SIG-M5 treated with dmso at 0.1 percent for 504 hours (cell line): ENCODE measurements around the gene CACNA1B.
"Not testable (repeated sequence)": the region's sequence is repeated elsewhere in the genome, so short reads cannot be mapped to it uniquely, and the experiment has no call there.

Experiments used
- DNase-seq: peaks from one replicate; lab custom pipeline; 2025; ENCODE audit not compliant: unreplicated experiment; lab: John Stamatoyannopoulos, UW

Gene CACNA1B

GRCh38 chr9:137885121-137885520 is 7.5 kb downstream of the CACNA1B start:
- not testable (repeated sequence) for DNase-seq

DNA sequence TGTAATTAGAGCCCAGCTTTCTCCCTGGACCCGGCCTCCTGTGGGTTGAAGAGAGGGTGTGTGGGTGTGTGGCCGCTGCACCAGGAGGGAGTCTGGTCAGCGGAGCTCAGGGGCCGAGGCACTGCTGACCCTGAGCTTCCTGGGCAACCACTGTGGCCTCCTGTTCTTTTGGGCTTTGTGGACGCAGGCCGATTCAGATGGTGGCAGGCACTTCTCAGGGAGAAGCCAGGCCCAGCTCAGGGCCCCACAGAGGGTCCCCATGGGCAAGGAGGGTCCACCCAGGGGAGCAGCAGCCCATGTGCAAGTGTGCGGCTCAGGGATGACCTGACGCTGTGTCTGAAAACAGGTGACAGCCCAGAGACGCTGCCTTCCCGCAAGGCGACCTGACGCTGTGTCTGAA is 11.0 kb downstream of the CACNA1B start:
- DNase-seq, result not testable (repeated sequence)

- DNase-seq, result not testable (repeated sequence)
These were observed 12.4 kb downstream of the CACNA1B start for GRCh38 chr9:137889966-137890365.

- not testable (repeated sequence) for DNase-seq
These were observed 13.4 kb downstream of the CACNA1B start for GRCh38 chr9:137890768-137891587.

DNA sequence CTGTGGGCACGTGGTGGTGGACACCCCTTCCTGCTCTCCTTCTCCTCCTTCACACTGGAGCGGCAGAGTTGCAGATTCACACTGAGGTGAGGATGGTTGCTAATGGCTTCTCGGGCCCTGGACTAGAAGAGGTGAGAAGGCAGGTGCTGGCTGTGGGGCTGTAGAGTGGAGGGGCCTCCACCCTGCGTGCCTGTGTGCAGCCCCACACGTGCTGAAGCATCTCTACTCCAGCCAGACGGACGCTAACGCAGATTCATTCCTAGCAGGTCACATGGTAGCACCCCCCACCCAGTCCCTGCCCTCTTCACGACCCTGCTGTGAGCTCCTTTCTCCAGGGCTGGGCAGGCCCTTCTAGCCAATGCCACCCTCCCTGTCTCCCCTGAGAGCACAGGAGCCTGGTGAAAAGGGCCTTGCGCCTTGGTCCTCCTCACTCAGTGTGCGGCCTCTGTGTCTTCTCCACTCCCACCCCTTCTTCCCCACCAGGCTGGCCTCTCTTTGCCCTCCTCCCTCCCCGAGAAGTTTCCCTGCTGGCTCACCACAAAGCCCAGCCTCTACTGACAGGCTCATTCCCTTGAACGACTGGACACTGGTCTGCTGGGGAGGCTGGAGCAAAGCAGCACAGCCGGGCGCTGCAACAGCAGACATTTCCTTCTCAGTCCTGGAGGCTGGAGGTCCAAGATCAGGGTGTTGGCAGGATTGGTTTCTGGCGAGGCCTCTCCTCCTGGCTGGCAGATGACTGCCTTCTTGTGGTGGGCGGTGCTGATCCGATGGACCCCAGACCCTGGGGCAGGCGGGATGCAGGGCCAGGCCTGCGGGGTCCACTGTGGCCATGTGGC is 14.2 kb downstream of the CACNA1B start:
- no peak for DNase-seq

DNA sequence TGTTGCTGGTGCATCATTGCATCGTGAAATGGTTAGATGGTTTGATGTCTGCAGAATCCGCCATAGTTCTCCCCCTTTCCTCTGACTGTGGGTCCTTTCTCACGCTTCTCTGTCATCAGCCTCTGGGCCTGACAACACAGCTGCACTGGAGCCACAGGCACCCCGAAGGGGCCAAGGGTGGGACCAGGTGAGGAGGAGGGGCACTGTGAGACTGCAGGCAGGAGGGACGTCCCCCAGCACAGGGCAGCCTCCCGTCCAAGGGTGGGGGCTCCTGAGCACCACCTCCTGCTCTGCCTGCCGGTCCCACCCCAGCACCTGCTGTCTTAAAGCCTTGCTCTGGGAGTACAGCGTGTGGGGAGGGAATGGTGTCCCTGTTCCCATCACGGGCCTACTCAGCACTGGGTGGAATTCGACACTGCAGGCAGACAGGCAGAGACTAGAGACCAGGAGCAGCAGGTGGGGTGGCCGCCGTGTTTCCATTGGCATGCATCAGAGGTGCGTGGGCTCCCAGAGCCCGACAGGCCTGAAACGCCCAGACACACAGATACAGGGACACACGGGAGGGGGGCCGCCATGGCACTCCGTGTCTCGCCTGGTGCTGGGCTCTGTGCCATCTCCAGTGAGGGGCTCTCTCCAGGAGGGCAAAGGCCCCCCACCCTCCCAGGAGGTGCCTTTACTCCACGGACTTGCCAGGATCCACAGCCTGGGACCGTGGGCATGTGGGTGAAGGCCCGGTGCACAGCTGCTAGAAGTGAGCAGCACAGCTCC is 15.0 kb downstream of the CACNA1B start:
- no peak for DNase-seq

DNA sequence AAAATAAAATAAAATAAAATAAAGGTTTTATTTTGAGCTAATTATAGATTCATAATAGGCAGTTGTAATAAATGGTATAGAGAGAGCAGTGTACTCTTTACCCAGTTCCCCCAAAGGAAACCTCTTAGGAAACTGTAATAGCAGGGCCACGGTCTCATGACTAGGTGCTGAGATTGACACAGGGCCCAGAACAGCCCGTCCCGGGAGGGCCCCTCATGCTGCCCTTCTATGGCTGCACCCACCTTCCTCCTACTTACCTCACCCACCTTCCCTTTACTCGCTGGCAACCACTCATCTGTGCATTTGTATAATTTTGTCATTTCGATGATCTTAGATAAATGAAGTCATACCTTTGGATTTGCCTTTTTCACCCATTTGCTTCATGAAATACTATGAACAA is 16.1 kb downstream of the CACNA1B start:
- DNase-seq, result no peak

GRCh38 chr9:137899551-137900360 is 22.2 kb downstream of the CACNA1B start:
- no peak for DNase-seq

GRCh38 chr9:137900584-137901310 is 23.2 kb downstream of the CACNA1B start:
- no peak for DNase-seq

DNA sequence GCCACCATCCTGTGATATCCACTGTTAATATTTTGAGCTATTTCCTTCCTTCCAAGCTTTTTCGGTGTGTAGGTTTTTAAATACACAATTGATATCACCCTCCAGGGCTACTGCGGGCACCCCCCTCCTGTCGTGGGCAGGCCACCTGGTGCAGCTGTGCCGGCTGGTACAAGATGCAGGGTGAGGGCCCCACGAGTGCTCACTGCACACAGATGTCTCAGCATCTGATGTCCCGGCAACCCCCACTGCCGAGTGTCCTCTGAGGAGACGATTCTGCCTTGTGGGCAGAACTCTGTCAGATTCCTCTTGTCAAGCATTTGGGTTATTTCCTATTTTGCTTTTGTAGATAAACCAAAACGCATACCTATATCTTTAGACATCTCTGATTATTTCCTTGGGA is 25.1 kb downstream of the CACNA1B start:
- no peak for DNase-seq

DNA sequence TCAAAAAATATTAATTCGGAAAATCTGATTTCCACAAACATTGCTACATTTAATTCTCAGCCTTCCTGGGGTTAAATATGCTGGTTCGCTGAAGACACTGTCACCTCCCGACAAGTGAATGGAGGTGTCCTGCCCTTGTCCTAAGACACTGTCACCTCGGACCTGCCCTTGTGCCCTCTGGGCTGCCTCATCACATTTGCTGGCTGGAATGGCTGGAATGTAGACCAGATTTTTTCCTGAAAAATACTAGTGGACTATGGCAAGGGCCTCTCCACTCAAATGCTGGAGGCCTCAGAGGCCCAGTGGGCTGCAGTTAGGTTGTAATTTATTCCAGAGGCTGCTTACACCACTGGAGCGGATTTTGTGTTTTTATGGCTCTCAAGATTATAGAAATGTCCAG is 28.2 kb downstream of the CACNA1B start:
- no peak for DNase-seq

DNA sequence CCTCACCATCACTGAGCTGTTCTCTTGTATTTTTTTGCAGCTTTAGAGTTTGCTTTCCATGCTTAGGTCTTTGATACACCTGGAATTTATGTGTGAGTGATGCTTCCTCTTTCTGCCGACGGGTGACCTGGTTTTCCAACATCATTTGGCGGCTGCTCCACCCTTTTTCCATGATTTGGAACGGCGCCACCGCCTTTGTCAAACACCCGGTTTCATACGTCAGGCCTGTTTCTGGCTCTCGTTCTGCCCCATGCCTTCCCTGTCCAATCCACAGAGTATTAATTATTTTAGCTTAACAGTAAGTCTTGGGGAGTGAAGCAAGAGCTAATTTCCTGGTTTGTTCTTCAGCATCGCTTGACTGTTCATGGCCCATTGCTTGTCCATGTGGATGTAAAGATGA is 30.2 kb downstream of the CACNA1B start:
- DNase-seq, result no peak

GRCh38 chr9:137912671-137913070 is 35.1 kb downstream of the CACNA1B start:
- no peak for DNase-seq

GRCh38 chr9:137913132-137913531 is 35.5 kb downstream of the CACNA1B start:
- DNase-seq, result no peak

DNA sequence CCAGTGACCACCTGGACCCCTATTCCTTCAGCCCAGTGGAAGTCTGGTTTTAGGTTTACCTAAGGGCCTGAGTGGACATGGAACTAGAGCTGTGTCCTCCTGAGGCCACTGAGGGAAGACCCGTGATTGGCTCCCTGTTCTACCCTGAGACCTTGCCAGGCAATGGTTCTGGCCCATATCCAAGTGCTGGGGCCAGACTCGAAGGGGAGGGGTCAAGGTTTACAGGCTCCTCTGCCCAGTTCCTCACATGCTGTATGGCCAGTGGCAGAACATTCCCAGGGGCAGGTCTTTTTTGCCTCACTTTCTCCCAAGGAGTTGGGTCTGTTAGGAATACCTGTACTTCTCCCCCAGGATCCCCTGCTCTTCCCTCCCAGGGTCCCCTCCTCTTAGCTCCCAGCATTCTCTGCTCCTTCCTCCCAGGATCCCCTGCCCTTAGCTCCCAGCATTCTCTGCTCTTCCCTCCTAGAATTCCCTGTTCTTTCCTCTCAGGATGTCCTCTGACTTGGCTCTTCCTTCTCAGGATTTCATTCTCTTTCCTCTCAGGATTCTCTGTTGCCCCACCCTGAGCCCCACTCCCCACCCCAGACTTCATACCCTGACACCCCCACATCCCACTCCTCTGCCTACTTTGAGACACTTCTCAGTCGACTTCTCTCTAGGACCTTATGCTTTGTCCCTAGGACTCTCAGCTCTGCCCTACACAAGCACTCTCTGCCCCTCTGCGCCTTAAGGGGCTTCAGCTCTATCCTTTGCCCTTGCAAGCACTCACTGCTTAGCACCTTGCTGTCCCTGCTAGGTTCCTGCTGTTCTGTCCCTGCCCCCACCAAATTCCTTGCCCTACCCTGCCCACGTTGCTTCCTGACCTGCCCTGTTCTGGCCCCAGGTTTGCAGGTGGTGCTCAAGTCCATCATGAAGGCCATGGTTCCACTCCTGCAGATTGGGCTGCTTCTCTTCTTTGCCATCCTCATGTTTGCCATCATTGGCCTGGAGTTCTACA is 36.5 kb downstream of the CACNA1B start:
- no peak for DNase-seq

- DNase-seq, result no peak
These were observed 39.0 kb downstream of the CACNA1B start for GRCh38 chr9:137916540-137916939.

DNA sequence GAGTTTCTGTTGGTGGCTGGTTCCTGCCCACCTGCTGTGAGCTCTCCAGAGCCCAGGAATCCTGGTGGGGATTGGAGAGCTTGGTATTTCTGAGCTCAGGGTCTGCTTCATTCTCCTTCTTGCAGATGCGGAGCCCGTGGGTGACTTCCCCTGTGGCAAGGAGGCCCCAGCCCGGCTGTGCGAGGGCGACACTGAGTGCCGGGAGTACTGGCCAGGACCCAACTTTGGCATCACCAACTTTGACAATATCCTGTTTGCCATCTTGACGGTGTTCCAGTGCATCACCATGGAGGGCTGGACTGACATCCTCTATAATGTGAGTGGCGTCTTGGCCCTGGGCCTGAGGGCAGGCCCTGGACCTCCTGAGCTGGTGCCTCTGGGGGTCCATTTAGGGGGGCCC is 39.5 kb downstream of the CACNA1B start:
- DNase-seq, result no peak

DNA sequence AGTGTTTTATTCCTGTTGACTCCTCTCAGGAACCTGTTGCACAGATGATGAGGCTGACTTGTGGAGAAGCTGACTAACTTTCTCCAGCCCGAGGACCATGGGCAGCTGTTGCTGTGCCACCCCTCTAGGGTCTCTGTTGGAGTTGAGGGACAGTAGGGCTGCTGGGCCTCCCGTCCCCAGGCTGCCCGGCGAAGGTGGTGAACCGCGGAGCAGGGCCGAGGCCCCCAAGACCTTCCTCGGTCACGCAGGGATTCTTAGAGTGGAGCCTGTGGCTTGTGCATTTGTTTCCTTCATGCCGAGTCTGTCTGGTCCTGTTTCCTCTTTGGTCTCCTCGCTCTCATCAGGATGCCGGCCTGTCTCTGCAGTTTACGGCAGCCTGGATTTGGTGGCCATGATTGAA is 40.2 kb downstream of the CACNA1B start:
- DNase-seq, result no peak
